A549 treated with Hydrocortisone at 1 μM for 4 hours (cell line): ENCODE results near the gene TOP2B. TPM values are rescaled to one million over a fixed set of nuclear protein-coding genes. Genes with fewer than 3 reads are reported as not detected.

Source experiments
- total RNA-seq: library from RNA; stranded (reverse); fragments of 200-300 nt; extraction: Qiagen RNA extraction; gene quantifications from 5 replicates; pipeline ENCODE4 v1.2.3, GENCODE V29; 2022

TOP2B gene
- total RNA-seq = 54.2 to 86.2 TPM (median 62.3 TPM) in 5 replicates

GRCh38 chr3:25664812-25665314, at the start of gene TOP2B:
Gene TOP2B, minus strand, starts transcription at chr3:25664907. Its CDS starts 610 bp downstream, at chr3:25664297.

Other genes starting within 250 kb of the TOP2B start
- gene RARB, start 236.6 kb downstream of the TOP2B start, total RNA-seq = 5.6 to 13.6 TPM (median 9.5 TPM) in 5 replicates
- 19.2 to 25.0 TPM (median 19.5 TPM) in 5 replicates for gene NGLY1, start 118.5 kb upstream of the TOP2B start, total RNA-seq
- 18.6 to 22.1 TPM (median 21.3 TPM) in 5 replicates for gene OXSM, start 125.2 kb upstream of the TOP2B start, total RNA-seq